CD4-positive, alpha-beta T cell treated with Interleukin-10 for 1 hour (primary cell): ENCODE results near the gene CLTCL1.
"Not testable (repeated sequence)": the region's sequence is repeated elsewhere in the genome, so short reads cannot be mapped to it uniquely, and the experiment has no call there.

Experiments
- DNase-seq: peaks from one replicate; pipeline ENCODE4 v3.0.0-alpha.2; 2020

The CLTCL1 gene

DNA sequence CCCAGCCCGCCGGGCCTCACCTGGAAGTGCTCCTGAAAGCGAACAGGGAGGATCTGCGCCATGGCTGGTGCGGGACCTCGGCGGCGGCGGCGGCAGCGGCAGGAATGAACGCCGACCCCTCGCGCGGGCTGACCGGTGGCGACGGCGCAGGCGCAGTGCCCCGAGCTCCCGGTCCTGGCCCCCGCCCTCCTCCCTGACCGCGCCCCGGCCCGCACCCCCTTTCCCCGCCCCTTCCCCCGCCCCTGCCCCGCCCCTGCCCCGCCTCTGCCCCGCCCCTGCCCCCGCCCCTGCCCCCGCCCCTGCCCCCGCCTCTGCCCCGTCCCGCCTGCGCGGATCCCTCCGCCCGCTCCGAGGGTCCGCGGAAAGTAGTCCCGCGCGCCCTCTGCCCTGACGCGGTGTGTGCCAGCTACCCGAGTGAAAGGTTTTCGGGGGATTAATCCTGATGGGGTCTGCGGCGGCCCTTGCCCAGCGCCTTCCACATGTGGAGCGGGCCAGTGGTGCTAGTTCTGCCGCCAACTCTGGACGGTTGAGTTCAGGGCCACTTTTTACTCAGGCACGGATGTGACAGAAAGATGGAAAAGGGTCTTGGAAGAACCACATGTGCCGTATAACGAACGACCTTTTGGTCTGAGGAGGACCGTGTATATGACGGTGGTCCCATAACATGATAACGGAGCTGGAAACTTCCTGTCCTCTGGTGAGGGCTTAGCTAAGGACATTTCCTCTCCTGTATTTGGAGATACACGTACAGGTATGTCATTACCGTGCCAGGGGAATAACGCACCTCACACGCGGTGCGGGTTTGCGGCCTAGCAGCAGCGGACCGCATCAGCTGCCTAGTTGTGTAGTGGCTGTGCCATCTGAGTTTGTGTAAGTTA lies at the start of gene CLTCL1:
CLTCL1 (minus strand) TSS at position 140 of the 878 bp plus-strand sequence; CDS start at position 62, 78 bp downstream.
- DNase-seq = peak; percentile 77

DNA sequence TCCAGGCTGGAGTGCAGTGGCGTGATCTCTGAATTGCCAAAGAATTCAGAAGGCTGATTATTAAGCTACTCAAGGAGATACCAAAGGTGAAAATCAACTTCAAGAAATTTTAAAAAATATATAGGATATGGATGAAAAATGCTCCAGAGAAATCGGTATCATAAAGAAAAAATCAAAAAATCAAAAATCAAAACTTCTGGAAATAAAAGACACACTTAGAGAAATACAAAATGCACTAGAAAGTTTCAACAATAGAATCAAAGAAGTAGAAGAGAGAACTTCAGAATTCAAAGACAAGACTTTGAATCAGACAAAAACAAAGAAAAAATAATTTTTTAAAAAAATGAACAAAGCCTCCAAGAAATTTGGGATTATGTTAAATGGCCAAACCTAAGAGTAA lies 45.6 kb upstream of the CLTCL1 start:
- no peak for DNase-seq

DNA sequence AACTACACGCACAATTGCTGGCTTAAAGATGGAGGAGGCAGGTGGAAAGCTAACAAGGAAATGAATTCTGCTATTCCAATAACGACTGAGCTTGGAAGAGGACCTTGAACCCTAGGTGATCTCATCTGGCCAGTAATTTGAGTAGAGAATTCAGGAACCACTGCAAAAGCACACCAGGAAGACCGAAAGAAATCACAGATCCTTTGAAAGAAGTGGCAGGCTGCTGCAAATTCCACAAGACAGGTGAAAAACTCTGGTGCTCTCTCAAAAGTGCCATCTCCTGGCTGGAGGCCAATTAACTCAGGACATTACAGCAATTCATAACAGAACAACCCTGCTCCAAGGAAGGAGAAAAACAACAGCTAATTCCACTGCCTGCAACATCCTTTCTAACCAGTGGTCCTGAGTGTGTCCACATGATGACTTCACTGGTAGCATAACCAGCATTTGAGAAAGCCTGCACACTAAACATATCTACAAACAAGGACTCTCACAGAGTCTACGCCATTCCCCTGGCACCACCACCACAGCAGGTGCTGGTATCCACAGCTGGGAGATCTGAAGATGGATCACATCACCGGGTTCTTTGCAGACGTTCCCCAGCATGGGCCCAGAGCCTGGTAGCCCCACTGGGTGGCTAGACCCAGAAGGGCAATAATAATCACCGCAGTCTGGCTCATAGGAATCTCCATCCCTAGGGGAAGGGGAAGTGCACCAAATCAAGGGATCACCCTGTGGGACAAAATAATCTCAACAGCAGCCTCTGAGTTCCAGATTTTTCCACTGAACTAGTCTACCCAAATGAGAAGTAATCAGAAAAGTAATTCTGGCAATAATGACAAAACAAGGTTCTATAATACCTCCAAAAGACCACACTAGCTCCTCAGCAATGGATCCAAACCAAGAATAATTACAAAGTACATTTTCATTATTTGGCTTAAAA lies 44.9 kb upstream of the CLTCL1 start:
- DNase-seq = no peak

DNA sequence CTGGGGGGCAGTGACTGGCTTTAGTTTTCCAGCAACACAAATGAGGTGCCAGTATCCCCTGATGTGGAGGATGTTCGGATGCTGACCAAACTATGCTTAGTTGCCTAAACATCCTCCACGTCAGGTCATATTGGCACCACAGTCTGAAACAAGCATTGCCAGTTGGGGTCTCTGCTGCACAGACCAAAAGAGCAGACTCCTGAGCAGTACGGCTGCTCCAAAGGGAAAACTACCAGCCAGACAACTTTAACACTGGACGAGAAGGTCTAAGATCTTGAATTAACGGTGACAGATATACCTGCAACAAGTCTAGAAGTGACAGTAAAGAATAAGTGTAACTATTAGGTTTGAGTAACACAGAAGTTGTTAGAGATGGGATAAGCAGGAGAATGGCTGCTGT lies 40.5 kb upstream of the CLTCL1 start:
- DNase-seq = no peak

DNA sequence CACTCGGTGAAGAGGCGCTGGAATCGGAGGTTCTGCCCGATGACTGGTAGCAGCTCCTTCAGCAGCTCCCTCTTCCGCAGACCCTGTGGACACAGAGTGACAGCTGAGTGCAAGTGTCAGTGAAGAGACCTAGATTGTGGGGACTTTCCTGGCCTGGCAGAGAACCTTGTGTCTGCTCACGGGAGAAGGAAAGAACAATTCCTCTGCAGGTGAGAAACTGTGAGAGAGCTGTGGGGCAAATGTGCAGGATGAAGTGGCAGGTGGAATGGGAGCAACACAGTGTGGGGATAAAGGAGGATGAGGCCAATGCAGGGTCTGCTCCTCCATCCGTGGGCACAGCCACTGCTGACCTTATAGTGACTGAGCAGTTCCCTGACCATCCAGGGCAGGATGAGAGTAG lies 40.0 kb upstream of the CLTCL1 start:
- no peak for DNase-seq

DNA sequence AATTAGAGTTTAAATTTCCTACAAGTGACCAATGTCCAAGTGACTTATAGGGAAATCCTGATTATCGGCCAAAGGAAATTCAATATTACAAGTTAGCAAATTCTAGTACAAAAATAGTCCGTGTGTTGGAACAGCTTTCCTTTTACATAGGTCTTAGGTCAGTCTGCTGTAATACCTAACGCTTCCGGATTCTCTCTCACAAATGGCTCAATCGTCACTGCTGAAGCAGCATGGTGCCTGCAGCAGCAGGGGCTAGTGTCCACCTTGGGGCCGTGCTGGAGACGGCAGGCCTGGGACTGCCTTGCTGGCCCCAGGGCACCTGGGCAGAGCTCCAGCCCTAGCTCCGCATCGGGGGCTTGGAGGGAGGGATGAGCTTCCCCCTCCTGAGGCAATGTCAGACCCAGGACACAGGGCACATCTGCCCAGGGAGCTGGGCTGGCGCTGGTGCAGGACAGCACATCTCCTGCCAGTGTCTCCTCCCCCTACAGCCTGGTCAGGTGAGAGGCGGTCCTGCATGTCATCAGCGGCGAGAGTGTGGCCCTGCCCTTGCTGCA lies 39.4 kb upstream of the CLTCL1 start:
- no peak for DNase-seq

DNA sequence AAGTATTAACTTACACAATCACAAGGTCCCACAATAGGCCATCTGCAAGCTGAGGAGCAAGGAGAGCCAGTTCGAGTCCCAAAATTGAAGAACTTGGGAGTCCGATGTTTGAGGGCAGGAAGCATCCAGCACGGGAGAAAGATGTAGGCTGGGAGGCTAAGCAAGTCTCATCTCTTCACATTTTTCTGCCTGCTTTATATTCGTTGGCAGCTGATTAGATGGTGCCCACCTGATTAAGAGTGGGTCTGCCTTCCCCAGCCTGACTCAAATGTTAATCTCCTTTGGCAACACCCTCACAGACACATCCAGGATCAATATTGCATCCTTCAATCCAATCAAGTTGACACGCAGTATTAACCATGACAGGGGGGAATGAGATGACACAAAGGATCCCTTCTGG lies 38.7 kb upstream of the CLTCL1 start:
- not testable (repeated sequence) for DNase-seq

DNA sequence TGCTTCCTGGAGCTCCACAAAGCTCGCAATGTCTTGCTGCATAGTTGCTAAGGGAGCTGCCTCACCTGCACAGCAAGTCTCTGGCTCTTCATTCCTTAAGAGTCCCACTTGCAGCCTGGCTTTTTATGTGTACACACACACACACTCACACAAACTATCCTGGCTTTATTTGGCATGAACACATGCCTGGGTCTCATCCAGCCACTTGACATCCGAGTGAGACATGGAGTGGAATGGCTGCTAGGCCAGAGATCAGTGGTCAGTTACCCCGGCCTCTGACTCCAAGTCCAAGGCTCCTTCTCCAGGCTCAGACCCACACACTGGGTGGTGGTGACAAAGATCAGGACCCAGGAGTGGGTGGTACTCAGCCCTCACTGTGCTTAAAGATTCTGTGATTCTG lies 37.9 kb upstream of the CLTCL1 start:
- no peak for DNase-seq

DNA sequence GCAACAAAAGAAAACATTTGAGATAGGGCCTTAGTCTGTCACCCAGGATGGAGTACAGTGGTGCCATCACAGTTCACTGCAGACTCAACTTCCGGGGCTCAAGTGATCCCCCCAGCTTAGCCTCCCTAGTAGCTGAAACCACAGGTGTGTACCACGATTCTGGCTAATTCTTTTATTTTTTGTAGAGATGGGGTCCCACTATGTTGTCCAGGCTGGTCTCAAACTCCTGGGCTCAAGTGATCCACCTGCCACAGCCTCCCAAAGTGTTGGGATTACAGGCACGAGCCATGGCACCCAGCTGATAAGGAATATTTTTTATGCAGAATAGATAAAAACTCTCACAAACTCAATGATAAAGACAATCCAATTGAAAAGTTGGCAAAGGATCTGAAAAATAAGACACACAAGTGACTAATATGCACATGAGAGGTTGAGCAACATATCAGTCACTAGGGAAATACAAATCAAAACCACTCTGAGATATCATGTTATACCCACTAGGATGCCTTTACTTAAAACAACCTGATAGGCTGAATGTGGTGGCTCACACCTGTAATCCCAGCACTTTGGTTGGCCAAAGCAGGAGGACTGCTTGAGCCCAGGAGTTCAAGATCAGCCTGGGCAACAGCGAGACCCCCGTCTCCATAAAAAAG lies 33.9 kb upstream of the CLTCL1 start:
- DNase-seq = no peak

DNA sequence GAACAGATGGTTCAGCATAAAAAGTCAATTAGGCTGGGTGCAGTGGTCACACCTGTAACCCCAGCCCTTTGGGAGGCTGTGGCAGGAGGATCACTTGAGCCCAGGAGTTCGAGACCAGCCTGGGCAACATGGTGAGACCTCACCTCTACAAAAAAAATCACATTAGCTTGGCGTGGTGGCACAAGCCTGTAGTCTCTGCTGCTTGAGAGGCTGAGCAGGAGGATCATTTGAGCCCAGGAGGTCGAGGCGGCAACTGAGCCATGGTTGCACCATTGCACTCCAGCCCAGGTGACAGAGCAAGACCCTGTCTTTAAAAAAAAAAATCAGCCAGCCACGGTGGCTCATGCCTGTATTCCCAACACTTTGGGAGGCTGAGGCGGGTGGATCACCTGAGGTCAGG lies 31.9 kb upstream of the CLTCL1 start:
- not testable (repeated sequence) for DNase-seq

DNA sequence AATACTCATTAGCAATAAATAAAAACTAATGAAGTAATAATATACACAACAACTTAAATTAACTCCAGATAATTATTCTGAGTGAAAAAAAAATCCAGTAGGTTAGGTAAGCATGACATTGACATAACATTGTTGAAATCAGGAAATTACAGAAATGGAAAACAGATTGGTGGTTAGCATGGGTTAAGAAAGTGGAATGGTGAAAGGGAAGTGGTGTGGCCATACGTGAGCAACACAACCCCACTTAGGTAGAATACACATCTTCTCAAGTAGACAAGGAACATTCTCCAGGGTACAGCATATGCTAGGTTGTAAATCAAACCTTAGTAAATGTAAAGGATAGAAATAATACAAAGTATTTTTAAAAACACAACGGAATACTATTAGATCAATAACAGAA lies 30.2 kb upstream of the CLTCL1 start:
- DNase-seq = no peak

DNA sequence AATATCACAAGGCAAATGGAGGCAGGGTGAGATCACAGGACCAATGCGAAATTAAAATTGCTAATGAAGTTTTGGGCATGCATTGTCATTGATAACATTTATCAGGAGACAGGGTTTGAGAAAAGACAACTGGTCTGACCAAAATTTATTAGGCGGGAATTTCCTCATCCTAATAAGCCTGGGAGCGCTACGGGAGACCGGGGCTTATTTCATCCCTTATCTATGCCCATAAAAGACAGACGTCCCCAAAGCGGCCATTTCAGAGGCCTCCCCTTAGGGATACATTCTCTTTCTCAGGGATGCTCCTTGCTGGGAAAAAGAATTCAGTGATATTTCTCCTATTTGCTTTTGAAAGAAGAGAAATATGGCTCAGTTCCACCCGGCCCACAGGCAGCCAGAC lies 28.6 kb upstream of the CLTCL1 start:
- not testable (repeated sequence) for DNase-seq

DNA sequence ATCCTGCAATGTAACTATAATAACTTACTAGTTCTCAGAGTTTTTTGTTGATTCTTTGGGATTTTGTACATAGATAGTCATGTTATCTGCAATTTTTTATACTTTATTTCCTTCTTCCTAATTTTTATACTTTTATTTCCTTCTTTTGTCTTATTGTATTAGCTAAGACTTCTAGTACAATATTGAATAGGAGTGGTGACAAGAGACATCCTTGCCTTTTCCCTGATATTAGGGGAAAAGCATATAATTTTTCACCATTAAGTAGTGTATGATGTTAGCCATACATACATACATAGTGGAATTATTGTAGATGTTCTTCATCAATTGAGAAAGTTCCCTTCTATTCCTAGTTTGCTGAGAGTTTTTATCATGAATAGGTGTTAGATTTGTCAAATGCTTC lies 27.8 kb upstream of the CLTCL1 start:
- no peak for DNase-seq

DNA sequence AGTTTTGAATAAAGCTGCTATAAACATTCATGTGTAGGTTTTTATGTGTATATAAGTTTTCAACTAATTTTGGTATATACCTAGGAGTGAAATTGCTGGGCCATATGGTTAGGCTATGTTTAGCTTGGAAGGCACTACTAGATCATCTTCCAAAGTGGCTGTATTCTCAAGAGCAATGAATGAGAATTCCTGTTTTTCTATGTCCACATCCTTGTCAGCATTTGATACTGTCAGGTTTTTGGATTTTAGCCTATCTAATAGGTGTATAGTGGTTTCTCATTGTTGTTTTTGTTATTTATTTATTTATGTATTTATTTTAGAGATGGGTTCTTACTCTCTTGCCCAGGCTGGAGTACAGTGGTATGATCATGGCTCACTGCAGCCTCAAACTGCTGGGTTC lies 26.3 kb upstream of the CLTCL1 start:
- no peak for DNase-seq

DNA sequence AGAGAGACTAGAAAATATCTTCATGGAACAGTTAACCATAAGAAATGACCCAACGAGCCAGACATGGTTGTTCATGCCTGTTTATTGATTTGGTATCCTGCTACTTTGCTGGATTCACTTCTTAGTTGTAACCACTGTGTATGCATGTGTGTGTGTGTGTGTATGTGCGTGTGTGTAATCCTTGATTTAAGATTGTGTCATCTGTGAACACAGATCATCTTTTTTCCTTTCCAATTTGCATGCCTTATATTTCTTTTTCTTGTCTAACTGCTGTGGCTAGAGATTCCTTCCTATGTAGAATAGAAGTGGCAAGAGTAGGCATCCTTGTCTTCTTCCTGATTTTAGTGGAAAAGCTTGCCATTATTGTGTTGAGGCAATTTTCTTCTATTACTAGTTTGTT lies 16.4 kb upstream of the CLTCL1 start:
- no peak for DNase-seq

DNA sequence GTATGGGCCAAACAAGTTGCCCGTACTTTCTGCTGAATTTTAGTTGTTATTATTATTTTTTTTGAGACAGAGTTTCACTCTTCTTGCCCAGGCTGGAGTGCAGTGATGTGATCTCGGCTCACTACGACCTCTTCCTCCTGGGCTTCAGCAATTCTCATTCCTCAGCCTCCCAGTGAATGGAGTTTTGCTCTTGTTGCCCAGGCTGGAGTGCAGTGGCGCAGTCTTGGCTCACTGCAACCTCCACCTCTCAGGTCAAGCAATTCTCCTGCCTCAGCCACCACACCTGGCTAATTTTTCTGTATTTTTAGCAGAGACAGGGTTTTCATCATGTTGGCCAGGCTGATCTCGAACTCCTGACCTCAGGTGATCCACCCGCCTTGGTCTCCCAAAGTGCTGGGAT lies 15.0 kb upstream of the CLTCL1 start:
- not testable (repeated sequence) for DNase-seq

DNA sequence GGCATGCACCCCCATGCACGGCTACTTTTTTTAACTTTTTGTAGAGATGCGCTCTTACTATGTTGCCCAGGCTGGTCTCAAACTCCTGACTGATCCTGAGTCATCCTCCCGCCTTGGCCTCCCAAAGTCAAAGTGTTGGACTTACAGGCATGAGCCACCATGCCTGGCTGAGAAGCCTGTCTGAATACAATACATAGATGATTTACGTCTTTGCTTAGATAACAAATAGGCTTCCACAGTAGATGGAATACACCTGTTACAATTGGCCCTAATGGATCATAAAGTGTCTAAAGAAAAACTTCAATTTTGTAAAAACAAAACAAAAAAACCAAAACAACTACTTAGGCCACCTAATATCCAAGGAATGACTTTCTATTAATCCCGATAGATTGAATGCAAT lies 13.0 kb upstream of the CLTCL1 start:
- no peak for DNase-seq

DNA sequence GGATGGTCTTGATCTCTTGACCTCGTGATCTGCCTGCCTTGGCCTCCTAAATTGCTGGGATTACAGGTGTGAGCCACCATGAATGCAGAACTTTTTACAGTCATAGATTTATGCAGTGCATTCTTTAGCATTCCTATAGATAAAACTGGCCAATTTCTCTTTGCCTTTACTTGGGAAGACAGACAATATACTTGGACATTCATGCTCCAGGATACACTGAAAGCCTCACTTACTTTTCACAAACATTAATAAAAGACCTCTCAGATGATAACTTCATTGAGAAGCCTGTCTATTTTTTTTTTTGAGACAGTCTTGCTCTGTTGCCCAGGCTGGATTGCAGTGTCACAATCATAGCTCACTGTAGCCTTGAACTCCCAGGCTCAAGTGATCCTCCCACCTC lies 12.3 kb upstream of the CLTCL1 start:
- DNase-seq = no peak

DNA sequence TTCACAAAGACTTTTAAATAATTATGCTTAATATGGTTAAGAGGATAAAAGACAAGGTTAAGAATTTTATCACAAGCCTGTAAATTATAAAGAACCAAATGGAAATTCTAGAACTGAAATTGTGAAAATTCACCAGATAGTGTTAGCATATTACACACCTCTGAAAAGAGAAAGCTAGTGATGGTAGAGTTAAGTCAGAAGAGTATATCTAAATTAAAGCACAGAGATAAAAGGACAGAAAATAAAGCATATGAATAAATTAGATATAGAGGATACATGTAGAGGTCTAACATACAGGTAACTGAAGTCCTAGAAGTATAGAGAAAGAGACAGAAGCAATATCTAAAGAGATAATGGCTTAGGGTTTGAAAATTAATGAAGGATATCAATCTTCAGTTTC lies 4.2 kb upstream of the CLTCL1 start:
- no peak for DNase-seq

DNA sequence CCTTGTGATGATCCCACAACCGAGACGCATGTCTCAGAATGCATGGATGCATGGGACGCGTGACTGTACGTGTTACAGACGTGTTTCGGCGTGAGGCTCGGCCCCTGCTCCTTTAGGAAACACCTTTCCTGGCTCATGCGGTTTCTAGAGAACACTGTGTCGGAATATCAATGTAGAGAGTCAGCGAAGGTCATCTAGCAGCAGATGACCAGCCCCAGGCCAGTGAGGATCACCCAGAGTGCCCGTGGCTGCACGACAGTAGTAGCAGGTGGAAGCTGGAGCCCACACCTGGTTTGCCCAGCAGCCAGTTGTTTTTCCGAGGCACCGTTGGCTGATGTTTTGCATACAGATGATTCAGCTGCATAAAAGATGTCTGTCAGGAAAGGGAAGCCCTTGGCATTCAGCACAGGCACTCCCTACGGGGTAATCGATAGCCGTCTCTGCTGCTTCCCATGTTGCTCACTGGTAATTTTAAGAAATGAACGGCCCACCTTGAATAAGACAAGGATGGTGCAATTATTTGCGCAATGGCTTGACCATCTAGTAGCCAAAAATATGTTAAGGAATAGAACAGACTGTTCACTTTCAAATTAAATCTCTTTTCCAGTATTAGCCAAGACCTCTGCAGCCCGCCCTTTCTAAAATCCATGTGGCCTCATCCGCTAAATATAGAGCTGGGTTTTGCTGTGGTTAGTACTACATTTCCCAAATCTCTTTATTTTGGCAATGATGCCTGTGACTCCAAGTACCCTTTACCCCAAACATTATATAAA lies 1.1 kb upstream of the CLTCL1 start:
- no peak for DNase-seq

DNA sequence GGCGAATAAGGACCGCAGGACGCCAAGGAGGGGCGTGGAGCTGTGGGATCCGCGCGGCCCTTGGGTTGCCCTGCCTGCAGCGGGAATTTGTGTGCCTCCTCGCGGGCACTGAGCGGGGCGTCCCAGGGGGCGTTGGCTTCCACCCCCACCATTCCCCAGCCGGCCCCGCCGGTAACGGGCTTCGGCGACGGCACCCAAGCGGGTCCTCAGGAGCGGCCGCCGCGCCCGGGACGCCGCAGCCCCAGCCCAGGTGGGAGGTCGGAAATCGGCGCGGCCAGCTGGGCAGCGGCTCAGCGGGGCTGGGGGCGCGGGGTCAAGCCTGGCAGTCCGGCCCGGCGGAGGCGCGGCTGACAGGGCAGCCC lies 320 bp downstream of the CLTCL1 start:
- DNase-seq = peak; percentile 22
